ENCODE results near the gene ZNF594.
"Not testable (repeated sequence)": the region's sequence is repeated elsewhere in the genome, so short reads cannot be mapped to it uniquely, and the experiment has no call there.

ZNF594 gene

DNA sequence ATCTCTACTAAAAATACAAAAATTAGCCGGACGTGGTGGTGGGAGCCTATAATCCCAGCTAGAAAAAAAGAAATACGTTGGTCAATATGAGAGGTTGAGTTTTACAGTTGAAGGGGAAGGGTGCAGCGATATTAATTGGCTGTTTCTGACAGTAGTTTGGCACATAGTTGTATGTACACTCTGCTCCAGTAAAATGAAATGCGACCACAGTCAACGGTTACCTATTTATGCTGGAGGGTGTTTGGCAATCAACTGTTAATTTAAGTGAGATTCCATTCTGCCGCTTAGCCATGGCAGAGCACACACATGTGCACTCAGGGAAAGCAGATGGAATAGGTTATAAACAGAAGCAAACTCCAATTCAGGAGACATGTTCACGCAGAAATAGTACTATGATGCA is 9.3 kb upstream of the ZNF594 start:
- DNase-seq (ENCODE audit: low read depth, low spot score), result no peak

DNA sequence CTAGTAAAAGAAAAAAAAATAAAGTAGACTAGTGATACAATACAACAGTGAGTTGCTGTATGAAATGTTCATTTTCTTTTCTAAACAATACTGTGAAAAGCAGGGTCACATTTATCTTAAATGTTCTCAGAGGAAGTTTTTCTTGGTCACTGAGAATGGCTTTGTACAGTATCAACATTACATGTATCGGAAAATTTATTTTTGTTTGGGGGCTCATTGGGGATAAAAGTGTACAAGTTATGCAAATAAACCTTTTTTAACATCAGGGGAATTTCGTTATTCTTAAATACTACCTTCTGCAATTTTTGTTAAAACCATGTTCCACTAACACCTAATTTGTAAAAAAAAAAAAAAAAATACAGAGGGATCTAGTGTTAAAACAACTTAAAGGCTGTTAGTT is 8.7 kb upstream of the ZNF594 start:
- no peak for DNase-seq (ENCODE audit: low read depth, low spot score)

DNA sequence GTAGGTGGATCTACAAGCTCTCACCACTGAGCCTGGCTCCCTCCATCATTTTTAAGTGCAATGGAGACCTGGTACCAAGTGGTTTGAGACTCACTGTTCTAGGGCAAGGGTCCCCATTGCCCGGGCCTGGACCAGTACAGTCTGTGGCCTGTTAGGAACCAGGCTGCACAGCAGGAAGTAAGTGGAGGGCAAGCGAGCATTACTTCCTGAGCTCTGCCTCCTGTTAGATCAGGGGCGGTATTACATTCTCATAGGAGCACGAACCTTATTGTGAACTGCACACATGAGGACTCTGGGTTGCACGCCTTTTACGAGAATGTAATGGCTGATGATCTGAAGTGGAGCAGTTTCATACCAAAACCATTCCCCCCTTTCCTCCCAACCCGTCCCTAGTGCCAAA is 6.8 kb upstream of the ZNF594 start:
- DNase-seq (ENCODE audit: low read depth, low spot score), result no peak

DNA sequence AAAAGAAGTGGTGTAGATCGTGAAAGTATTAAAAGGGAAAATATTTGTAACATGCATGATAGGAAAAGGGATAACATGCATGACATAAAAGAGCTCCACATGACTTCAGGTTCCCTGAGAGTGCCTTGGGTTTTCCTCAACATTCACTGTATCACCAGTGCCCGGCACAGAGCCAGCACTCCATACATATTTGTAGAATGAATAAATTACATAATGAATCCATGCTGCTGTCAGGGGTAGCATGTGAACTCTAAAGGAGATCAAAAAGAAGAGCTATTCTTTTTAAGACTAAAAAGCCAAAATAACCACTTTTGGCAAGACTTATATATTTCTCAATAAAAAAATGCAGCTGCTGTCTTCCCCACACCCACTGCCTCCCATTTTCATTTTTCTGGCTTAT is 2.7 kb upstream of the ZNF594 start:
- DNase-seq (ENCODE audit: low read depth, low spot score), result no peak

DNA sequence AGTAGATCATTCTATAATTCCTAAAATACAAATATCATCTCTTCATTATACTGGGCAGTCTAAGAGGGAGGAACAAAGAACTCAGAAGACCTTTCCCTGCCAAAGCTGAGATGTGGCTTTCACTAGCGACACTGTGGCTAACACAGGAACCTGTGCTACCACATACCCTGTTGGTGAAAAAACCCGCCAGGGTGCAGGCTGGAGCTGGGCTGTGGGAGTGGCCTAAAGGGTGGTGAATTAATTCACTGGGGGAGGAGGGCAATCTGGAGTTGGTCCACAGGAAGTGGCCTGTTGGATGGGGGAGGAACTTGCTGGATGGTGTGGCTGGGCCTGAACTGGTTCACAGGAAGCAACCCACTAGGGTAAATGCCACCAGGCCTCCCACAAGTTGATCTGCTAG is 7.4 kb downstream of the ZNF594 start:
- no peak for DNase-seq (ENCODE audit: low read depth, low spot score)

DNA sequence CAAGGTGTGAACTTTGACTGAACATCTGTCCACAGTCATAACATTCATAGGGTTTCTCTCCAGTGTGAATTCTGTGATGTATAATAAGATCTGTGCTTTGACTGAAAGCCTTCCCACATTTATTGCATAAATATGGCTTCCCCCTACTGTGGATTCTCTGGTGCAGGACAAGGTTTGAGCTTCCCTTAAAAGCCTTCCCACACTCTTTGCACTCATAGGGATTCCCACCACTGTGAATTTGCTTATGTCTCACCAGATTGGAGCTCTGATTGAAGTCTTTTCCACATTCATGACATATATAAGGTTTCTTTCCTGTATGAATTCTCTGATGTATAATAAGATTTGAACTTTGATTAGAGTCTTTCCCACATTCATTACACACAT is 8.3 kb downstream of the ZNF594 start:
- DNase-seq (ENCODE audit: low read depth, low spot score), result no peak

DNA sequence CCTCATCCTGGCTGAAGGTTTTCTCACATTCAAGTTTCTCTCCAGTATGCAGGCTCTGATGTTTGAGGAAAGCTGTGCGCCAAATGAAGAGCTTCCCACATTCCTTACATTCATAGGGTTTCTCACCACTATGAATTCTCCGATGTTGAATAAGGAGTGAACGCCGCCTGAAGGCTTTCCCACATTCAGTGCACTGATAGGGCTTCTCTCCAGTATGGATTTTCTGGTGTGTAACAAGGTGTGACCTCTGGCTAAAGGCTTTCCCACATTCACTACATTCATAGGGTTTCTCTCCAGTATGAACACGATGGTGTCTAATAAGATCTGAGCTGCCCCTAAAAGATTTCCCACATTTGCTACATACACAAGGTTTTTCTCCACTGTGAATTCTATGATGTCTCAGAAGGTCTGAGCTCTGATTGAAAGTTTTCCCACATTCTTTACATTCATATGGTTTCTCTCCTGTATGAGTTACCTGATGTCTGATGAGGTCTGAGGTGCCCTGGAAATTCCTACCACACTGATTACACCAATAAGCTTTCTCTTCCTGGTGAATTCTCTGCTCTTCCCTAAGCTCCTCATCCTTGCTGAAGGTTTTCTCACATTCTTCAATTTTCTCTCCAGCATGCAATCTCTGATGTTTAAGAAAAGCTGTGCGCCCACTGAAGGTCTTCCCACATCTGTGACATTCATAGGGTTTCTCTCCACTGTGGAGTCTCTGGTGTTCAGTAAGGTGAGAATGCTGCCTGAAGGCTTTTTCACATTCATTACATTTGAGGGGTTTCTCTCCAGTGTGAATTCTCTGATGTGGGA is 8.9 kb downstream of the ZNF594 start:
- no peak for DNase-seq (ENCODE audit: low read depth, low spot score)

DNA sequence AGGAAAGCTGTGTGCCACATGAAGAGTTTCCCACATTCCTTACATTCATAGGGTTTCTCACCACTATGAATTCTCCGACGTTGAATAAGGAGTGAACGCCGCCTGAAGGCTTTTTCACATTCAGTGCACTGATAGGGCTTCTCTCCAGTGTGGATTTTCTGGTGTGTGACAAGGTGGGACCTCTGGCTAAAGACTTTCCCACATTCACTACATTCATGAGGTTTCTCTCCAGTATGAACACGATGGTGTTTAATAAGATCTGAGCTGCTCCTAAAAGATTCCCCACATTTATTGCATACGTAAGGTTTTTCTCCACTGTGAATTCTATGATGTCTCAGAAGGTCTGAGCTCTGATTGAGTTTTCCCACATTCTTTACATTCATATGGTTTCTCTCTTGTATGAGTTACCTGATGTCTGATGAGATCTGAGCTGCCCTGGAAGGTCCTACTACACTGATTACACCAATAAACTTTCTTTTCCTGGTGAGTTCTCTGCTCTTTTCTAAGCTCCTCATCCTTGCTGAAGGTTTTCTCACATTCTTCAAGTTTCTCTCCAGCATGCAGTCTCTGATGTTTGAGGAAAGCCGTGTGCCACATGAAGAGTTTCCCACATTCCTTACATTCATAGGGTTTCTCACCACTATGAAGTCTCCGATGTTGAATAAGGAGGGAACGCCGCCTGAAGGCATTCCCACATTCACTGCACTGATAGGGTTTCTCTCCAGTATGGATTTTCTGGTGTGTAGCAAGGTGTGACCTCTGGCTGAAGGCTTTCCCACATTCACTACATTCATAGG is 10.0 kb downstream of the ZNF594 start:
- DNase-seq (ENCODE audit: low read depth, low spot score), result no peak

DNA sequence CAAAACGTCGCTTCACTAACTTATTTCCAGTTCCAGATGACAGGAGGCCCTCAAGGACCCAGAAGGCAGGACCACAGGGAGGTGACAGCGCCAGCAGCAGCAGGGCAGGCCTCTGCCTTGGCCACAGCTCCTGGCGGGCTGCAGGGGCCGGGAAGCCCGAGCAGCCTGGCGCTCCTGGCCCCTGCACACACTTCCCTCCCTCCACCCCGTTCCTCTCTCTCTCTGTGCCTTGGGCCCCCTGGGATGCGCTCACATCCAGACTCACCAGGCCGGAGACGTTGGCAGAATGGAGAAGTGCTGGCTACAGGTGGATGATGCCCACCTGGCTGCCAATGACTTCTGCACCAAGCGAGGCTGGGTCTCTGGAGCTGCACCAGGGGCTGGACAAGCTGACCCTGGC is 12.7 kb downstream of the ZNF594 start:
- DNase-seq (ENCODE audit: low read depth, low spot score), result no peak

DNA sequence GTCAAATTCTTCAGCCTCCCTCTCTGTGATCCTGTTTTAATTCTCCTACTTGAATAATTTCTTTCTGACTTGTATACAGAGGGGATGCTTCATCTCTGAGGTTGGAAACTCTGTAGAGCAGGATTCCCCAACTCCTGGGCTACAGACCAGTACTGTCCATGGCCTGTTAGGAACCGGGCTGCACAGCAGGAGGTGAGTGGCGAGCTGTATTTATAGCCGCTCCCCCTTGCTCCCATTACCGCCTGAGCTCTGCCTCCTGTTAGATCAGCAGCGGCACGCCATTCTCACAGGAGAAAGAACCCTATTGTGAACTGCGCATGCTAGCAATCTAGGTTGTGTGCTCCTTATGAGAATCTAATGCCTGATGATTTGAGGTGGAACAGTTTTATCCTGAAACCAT is 16.6 kb downstream of the ZNF594 start:
- not testable (repeated sequence) for DNase-seq (ENCODE audit: low read depth, low spot score)

DNA sequence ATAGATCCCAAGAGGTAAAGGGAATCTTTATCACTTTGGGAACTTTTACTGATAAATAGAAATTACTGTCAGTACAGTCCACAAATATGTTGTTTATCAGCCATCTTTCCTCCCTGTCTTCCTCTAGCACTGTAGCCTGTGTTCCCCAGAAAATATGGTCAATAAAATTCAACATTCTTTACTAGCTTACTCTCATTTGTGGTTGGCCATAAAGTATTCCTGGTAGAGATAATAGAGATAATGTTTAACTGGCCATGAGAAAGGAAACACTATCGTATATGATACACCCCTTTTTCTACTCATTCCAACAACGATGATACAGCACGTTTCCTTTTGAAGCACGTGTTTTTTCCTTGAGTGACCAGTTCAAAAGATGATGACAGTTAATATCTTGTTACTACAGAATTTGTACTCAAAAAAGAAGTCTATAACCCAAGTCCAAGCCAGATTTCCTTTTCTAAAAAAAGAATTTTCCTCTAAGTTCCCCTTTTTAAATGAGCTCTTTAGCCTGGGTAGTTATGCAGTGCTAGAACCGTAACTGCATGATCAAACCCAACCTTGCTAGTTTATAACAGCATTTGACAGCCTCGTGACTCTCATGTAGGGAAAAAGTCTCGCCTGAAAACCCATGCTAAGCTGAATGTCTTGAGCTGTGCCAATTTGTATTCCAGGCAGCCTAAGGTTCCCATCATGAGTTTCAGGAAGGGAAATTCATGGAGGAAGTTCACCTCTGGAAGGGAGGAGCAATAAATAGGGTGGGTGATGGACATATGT is 25.7 kb downstream of the ZNF594 start:
- not testable (repeated sequence) for DNase-seq (ENCODE audit: low read depth, low spot score)

DNA sequence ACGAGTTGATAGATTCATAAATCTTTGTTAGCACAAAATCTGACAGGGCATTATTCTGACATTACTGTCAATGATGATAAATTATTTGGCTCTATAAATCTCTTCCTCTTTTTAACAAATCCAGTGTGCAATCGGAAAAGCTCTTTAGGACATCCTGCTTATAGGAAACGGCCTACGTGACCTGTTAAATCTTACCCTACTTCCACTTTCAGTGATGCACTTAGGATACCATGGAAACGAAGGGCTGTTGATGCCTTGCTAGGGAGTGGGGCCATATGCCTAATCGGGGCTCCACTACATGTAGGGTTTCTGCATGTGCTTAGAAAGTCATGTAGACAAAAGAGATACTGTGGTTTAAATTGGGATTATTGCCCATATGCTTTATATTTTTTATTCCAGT is 27.2 kb downstream of the ZNF594 start:
- no peak for DNase-seq (ENCODE audit: low read depth, low spot score)

DNA sequence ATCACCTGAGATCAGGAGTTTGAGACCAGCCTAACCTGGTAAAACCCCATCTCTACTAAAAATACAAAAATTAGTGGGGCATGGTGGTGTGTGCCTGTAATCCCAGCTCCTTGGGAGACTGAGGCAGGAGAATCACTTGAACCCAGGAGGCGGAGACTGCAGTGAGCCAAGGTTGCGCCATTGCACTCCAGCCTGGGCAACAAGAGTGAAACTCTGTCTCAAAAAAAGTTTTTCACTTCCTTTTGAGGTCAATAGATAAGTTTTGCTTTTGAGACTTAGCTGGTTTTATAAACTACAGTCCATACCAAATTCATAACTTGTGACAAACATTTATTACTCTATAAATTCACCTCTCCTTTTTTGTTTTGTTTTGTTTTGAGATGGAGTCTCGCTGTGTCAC is 29.9 kb downstream of the ZNF594 start:
- DNase-seq (ENCODE audit: low read depth, low spot score), result not testable (repeated sequence)

DNA sequence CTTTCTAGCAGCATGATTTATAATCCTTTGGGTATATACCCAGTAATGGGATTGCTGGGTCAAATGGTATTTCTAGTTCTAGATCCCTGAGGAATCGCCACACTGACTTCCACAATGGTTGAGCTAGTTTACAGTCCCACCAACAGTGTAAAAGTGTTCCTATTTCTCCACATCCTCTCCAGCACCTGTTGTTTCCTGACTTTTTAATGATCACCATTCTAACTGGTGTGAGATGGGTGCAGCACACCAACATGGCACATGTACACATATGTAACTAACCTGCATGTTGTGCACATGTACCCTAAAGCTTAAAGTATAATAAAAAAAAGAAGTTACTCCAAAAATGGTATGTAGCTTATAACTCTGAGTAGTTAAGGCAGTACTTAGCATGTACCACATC is 31.0 kb downstream of the ZNF594 start:
- not testable (repeated sequence) for DNase-seq (ENCODE audit: low read depth, low spot score)

DNA sequence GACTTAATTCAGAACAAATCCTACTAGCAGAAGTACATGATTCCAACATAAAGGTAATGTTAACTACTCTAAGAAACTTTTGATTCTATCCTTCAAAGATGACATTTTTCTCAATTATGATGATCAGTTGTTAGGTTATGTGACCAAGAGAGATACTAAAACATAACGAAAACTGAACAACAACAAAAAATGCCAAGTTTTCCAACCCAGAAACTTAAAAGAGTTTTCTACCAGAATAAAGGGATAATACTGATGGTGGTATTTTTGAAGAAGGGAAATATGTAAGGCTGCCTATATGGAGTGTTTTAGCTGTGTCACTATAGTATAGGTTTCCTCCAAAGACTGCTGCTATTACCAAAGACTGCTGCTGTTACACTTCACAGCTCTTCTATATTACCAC is 45.5 kb downstream of the ZNF594 start:
- not testable (repeated sequence) for DNase-seq (ENCODE audit: low read depth, low spot score)

DNA sequence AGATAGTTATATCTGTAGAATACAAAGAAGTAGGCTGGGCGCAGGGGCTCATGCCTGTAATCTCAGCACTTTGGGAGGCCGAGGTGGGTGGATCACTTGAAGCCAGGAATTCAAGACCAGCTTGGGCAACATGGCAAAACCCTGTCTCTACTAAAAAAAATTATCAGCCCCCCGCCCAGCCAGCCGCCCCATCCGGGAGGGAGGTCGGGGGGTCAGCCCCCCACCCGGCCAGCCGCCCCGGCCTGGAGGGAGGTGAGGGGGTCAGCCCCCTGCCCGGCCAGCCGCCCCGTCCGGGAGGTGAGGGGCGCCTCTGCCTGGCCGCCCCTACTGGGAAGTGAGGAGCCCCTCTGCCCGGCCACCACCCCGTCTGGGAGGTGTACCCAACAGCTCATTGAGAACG is 48.8 kb downstream of the ZNF594 start:
- DNase-seq (ENCODE audit: low read depth, low spot score), result not testable (repeated sequence)

DNA sequence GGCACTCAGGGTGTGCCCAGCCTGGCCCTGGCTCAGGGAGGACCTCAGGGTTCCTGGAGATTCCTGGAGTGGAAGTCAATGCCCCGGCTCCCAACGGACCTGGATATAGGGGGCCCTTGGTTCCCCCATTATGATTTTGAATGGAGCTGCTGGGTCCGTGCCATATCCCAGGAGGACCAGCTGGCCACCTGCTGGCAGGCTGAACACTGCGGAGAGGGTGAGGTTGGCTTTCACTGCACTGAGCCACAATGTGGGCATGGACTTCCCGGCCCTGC is 52.3 kb downstream of the ZNF594 start:
- DNase-seq (ENCODE audit: low read depth, low spot score), result no peak

DNA sequence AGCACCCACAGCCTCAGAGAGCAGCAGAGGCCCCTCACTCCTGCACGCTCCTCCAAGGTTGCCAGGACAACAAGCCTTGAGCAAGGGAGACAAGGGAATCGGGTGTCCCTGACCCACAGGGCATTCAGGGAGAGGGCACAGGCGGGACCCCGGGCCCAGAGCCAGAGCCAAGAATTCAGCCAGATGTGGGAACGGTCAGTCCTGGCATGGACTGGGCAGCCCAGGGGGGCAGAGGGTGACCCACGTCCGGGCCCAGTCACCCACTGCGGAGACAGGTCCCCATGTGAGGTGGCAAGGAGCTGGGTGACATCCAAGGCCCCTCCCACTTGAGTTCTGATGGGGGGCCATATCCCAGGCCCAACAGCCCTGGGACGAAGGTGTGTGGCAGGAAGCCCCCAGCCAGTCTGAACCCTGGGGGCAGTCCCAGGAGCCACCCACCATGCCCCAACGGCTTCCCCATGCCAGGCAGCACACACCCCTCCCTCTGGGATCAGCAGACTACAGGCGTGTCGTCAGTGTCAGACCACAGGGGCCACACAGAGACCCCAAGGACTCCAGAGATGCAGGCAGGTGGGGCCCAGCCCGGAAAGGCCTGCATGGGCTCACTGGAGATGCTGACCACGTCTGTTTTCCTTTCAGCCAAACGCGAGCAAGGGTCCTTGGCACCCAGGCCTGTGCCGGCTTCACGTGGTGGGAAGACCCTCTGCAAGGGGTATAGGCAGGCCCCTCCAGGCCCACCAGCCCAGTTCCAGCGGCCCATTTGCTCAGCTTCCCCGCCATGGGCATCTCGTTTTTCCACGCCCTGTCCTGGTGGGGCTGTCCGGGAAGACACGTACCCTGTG is 52.8 kb downstream of the ZNF594 start:
- no peak for DNase-seq (ENCODE audit: low read depth, low spot score)

DNA sequence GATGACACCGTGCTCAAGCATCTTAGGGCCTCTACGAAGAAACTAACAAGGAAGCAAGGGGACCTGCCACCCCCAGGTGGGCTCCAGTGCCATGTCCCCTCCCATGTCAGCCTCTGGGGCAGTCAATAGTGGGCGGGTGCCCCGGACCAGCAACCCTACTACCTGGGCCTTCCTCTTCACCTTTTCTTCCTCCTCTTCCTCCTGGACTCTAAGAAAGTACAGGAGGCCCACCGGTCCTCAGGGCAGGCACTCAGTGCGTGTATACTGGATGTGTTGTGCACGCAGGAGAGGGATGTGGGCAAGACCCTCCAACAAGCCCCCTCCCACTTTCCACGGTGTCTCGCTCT is 53.5 kb downstream of the ZNF594 start:
- not testable (repeated sequence) for DNase-seq (ENCODE audit: low read depth, low spot score)

DNA sequence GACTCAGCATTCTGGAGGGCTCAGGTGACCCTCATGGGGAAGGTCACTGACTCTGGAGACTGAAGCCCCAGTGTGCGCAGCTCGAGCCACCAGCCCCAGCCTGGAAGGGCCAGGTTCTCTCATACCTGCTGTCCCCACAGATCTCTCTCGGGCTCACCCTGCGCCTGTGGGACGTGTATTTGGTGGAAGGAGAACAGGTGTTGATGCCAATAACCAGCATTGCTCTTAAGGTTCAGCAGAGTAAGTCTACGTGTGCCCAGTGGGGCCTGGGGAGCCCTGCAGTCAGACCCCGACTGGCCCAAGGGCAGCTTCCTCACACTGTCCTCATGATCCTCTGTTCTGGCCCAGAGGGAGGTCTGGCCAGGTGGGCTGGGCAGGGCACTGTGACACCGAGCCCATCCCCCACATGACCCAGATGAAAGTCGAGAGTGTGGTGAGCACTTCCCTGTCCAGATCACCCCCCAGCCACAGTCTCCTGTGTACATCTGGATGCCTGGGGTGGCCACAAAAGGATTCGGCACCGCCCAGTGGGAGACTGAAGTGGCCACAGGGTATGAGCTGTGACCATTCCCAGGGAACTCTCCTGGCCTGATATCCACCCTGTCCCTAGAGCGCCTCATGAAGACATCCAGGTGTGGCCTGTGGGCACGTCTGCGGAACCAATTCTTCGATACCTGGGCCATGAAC is 54.0 kb downstream of the ZNF594 start:
- DNase-seq (ENCODE audit: low read depth, low spot score), result not testable (repeated sequence)
